H9 (cell line): ENCODE data around the gene CCDC169. TPM values are rescaled to one million over a fixed set of nuclear protein-coding genes. Genes with fewer than 3 reads are reported as not detected.

ENCODE experiments used
- DNase-seq: peaks from one replicate; pipeline ENCODE4 v3.0.0-alpha.2; 2017
- H2AFZ ChIP-seq: one replicate; pipeline ENCODE4 v1.6.1; 2013; ENCODE audit warnings: mild to moderate bottlenecking, low read length, control low read depth, moderate library complexity
- H2AK5ac ChIP-seq: 2 replicates; pipeline ENCODE4 v1.6.1; 2013; ENCODE audit warnings: low read length, control low read depth, mixed read lengths; ENCODE audit not compliant: insufficient read length
- H2BK120ac ChIP-seq: one replicate; pipeline ENCODE4 v1.6.1; 2013; ENCODE audit warnings: low read depth, mild to moderate bottlenecking, low read length, control low read depth, inconsistent platforms; ENCODE audit not compliant: poor library complexity, severe bottlenecking
- H2BK12ac ChIP-seq: 2 replicates; pipeline ENCODE4 v1.6.1; 2013; ENCODE audit warnings: low read length, control low read depth, mixed read lengths, low read depth; ENCODE audit not compliant: insufficient read length
- H2BK15ac ChIP-seq: 2 replicates; pipeline ENCODE4 v1.6.1; 2013; ENCODE audit warnings: low read depth, low read length, control low read depth
- H2BK20ac ChIP-seq: one replicate; pipeline ENCODE4 v1.6.1; 2013; ENCODE audit warnings: low read depth, mild to moderate bottlenecking, low read length, control low read depth, inconsistent platforms; ENCODE audit not compliant: poor library complexity, severe bottlenecking
- H2BK5ac ChIP-seq: 2 replicates; pipeline ENCODE4 v1.6.1; 2013; ENCODE audit warnings: low read length, control low read depth, mixed read lengths; ENCODE audit not compliant: insufficient read length
- H3K14ac ChIP-seq: 2 replicates; pipeline ENCODE4 v1.6.1; 2013; ENCODE audit warnings: low read length, control low read depth; ENCODE audit not compliant: insufficient read depth
- H3K18ac ChIP-seq: 2 replicates; pipeline ENCODE4 v1.6.1; 2013; ENCODE audit warnings: low read depth, mild to moderate bottlenecking, mixed read lengths, low read length, control low read depth; ENCODE audit not compliant: insufficient read length
- H3K23ac ChIP-seq: 2 replicates; pipeline ENCODE4 v1.6.1; 2013; ENCODE audit warnings: low read length, control low read depth, mixed read lengths, low read depth; ENCODE audit not compliant: insufficient read length
- H3K23me2 ChIP-seq: 2 replicates; pipeline ENCODE4 v1.6.1; 2013; ENCODE audit warnings: low read depth, mild to moderate bottlenecking, mixed read lengths, low read length, control low read depth; ENCODE audit not compliant: insufficient read length, poor library complexity, severe bottlenecking
- H3K27ac ChIP-seq: 2 replicates; pipeline ENCODE4 v1.5.1; 2013; ENCODE audit warnings: low read length, control low read depth, mixed read lengths, low read depth; ENCODE audit not compliant: insufficient read length
- H3K27me3 ChIP-seq: 2 replicates; pipeline ENCODE4 v1.6.1; 2013; ENCODE audit warnings: low read length, control low read depth, inconsistent platforms; ENCODE audit not compliant: insufficient read depth
- H3K4ac ChIP-seq: 2 replicates; pipeline ENCODE4 v1.6.1; 2013; ENCODE audit warnings: low read depth, mild to moderate bottlenecking, control low read depth, inconsistent platforms, low read length, moderate library complexity
- H3K4me1 ChIP-seq: 2 replicates; pipeline ENCODE4 v1.6.1; 2013; ENCODE audit warnings: low read length, control low read depth, inconsistent platforms; ENCODE audit not compliant: insufficient read depth
- H3K4me2 ChIP-seq: 2 replicates; pipeline ENCODE4 v1.6.1; 2013; ENCODE audit warnings: low read length, control low read depth, mixed read lengths; ENCODE audit not compliant: insufficient read length, insufficient read depth
- H3K56ac ChIP-seq: 2 replicates; pipeline ENCODE4 v1.6.1; 2013; ENCODE audit warnings: low read depth, mild to moderate bottlenecking, mixed read lengths, low read length, control low read depth; ENCODE audit not compliant: insufficient read length
- H3K79me1 ChIP-seq: 2 replicates; pipeline ENCODE4 v1.6.1; 2013; ENCODE audit warnings: low read depth, mild to moderate bottlenecking, moderate library complexity, low read length, control low read depth, inconsistent platforms; ENCODE audit not compliant: insufficient read depth, poor library complexity, severe bottlenecking
- H3K79me2 ChIP-seq: 2 replicates; pipeline ENCODE4 v1.6.1; 2013; ENCODE audit warnings: low read length, control low read depth, inconsistent platforms; ENCODE audit not compliant: insufficient read depth
- H3K9ac ChIP-seq: 2 replicates; pipeline ENCODE4 v1.6.1; 2013; ENCODE audit warnings: low read length, control low read depth, mixed read lengths; ENCODE audit not compliant: insufficient read length; ENCODE audit errors: extremely low read depth
- H3K9me3 ChIP-seq: one replicate; pipeline ENCODE4 v1.6.1; 2013; ENCODE audit warnings: low read depth, low read length, inconsistent platforms; ENCODE audit not compliant: control insufficient read depth
- H3T11ph ChIP-seq: one replicate; pipeline ENCODE4 v1.6.1; 2013; ENCODE audit warnings: mild to moderate bottlenecking, low read length, control low read depth, inconsistent platforms
- H4K20me1 ChIP-seq: one replicate; pipeline ENCODE4 v1.6.1; 2013; ENCODE audit not compliant: control insufficient read depth, insufficient read length, insufficient read depth
- H4K5ac ChIP-seq: 2 replicates; pipeline ENCODE4 v1.6.1; 2013; ENCODE audit warnings: low read depth, mild to moderate bottlenecking, mixed read lengths, low read length, control low read depth; ENCODE audit not compliant: insufficient read length
- H4K8ac ChIP-seq: replicated peaks from 2 replicates; pipeline ENCODE4 v1.6.1; 2013; ENCODE audit warnings: low read length, control low read depth, mixed read lengths, low read depth; ENCODE audit not compliant: insufficient read length
- H4K91ac ChIP-seq: 2 replicates; pipeline ENCODE4 v1.6.1; 2013; ENCODE audit warnings: low read depth, mild to moderate bottlenecking, moderate library complexity, mixed read lengths, low read length, control low read depth; ENCODE audit not compliant: insufficient read length
- H3K27ac Mint-ChIP-seq, 3 experiments: 2 replicates in 2 of 3; 3 replicates in 1 of 3; pipeline ENCODE4 v1.8.0; 2020 to 2021; ENCODE audit warnings: mixed read lengths in 3 of 3, mild to moderate bottlenecking in 1 of 3, moderate library complexity in 1 of 3
- H3K27me3 Mint-ChIP-seq: 2 replicates; pipeline ENCODE4 v1.8.0; 2021; ENCODE audit warnings: low read depth, mild to moderate bottlenecking, moderate library complexity, mixed read lengths
- H3K36me3 Mint-ChIP-seq, 3 experiments: 2 replicates in 2 of 3; 3 replicates in 1 of 3; pipeline ENCODE4 v1.8.0; 2020 to 2021; ENCODE audit warnings: low read depth in 3 of 3, mixed read lengths in 3 of 3; ENCODE audit not compliant: insufficient read depth in 1 of 3
- H3K4me1 Mint-ChIP-seq, 2 experiments: 2 replicates each; pipeline ENCODE4 v1.8.0; 2020; ENCODE audit warnings: mixed read lengths in 2 of 2
- H3K4me3 Mint-ChIP-seq, 2 experiments: 2 replicates in 1 of 2; 3 replicates in 1 of 2; pipeline ENCODE4 v1.8.0; 2020 to 2021; ENCODE audit warnings: mild to moderate bottlenecking in 2 of 2, mixed read lengths in 2 of 2, moderate library complexity in 1 of 2
- H3K9me3 Mint-ChIP-seq, 2 experiments: 2 replicates in 1 of 2; 3 replicates in 1 of 2; pipeline ENCODE4 v1.8.0; 2020; ENCODE audit warnings: mild to moderate bottlenecking in 2 of 2, mixed read lengths in 2 of 2, moderate library complexity in 1 of 2
- WGBS: extraction: QIAGEN DNeasy Blood & Tissue Kit; methylation state at CpG from one replicate; pipeline ENCODE4 v1.1.7; 2013; ENCODE audit warnings: missing lambda C conversion rate, low lambda C conversion rate, mixed read lengths; ENCODE audit not compliant: insufficient read length; ENCODE audit errors: extremely low coverage; 5-methylcytosine and 5-hydroxymethylcytosine counted together
- total RNA-seq: library from RNA; stranded (reverse); gene quantifications from 2 replicates; pipeline ENCODE4 v1.2.1, GENCODE V29; 2021
- TF ChIP-seq, protein P1 (sequence below): fragments of 200-600 bp; sonication (generic); conservative IDR thresholded peaks from 3 replicates; pipeline ENCODE4 v1.8.0; 2021; ENCODE audit warnings: antibody characterized with exemption, mild to moderate bottlenecking

The CCDC169 gene
- total RNA-seq, 1 experiment from 2014 or later = 19.1 TPM

DNA sequence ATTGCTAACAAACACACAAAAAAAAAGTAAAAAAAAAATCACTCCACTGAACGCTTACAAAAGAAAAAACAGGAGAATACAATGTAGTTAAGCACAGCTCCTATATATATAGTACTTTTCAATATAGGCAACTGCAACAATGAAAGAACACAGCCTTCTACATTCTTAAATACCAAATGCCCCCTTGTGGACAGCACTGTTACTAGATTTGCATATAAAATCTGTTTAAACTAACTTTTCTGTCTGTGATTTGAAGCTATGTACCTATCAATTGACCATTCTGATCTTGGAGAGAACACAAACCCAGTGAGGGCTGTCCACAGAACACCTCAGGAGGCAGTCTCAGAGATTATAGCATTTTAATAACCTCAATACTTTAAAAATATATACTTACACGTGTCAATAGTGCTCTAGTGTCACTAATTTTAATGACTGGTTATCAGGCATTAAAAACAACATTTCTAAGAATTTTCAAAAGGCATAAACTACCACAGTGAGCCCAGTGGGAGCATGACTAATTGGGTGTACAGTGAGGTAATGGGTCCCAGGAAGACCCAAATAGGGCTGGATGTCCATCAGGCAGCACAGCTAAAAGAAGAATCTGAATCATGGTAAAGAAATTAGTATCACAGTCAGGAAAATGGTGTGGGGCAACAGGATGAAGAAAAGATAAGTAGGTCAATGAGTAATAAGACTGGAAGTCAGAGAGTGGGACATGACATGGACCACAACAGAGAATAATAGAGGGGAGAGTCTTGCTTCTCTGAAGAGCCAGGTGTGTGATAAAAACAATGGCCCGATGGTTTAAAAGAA is 22.2 kb downstream of the CCDC169 start:
- Histone ChIP-seq H3K18ac (no peak overlapping the region), H3K14ac (no peak overlapping the region), H2BK5ac (no peak overlapping the region), H3K4ac (no peak overlapping the region), H3K23me2 (no peaks in the 10 kb centered on the region), H3K27me3 (no peaks in the 10 kb centered on the region), H2BK15ac (no peak overlapping the region), H3K4me1 (no peaks in the 10 kb centered on the region), H3K9me3 (no peaks in the 10 kb centered on the region), H4K8ac (no peak overlapping the region), H3K27ac (no peak overlapping the region), H3K79me1 (no peaks in the 10 kb centered on the region), H2AK5ac (no peak overlapping the region), H3K9ac (no peak overlapping the region), H2AFZ (no peak overlapping the region), H2BK12ac (no peak overlapping the region), H4K91ac (no peak overlapping the region), H4K20me1 (no peaks in the 10 kb centered on the region), H4K5ac (no peak overlapping the region), H3T11ph (no peak overlapping the region), H3K56ac (no peak overlapping the region), H3K23ac (no peak overlapping the region), H3K4me2 (no peak overlapping the region), H2BK120ac (no peak overlapping the region), H3K79me2 (no peaks in the 10 kb centered on the region), H2BK20ac (no peak overlapping the region)
- no peaks in the 10 kb centered on the region; a peak in 2 of 5 replicates for H3K9me3 Mint-ChIP-seq
- no peak overlapping the region for H3K4me3 Mint-ChIP-seq
- no peak overlapping the region for H3K27ac Mint-ChIP-seq
- TF ChIP-seq, protein P1, sequence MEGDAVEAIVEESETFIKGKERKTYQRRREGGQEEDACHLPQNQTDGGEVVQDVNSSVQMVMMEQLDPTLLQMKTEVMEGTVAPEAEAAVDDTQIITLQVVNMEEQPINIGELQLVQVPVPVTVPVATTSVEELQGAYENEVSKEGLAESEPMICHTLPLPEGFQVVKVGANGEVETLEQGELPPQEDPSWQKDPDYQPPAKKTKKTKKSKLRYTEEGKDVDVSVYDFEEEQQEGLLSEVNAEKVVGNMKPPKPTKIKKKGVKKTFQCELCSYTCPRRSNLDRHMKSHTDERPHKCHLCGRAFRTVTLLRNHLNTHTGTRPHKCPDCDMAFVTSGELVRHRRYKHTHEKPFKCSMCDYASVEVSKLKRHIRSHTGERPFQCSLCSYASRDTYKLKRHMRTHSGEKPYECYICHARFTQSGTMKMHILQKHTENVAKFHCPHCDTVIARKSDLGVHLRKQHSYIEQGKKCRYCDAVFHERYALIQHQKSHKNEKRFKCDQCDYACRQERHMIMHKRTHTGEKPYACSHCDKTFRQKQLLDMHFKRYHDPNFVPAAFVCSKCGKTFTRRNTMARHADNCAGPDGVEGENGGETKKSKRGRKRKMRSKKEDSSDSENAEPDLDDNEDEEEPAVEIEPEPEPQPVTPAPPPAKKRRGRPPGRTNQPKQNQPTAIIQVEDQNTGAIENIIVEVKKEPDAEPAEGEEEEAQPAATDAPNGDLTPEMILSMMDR = peak; percentile 74
- H3K27me3 Mint-ChIP-seq = no peaks in the 10 kb centered on the region
- no peak for DNase-seq
- no CpG with 5 or more reads among the region's 3 CpGs for WGBS
- H3K4me1 Mint-ChIP-seq = peaks cover 0 to 4% of the 10 kb centered on the region in 2 experiments; a peak in 2 of 4 replicates
- H3K36me3 Mint-ChIP-seq = 0 out of 7 replicates have a peak, but pooled peaks cover 0 to 2% (median 0%) of the 10 kb centered on the region in 3 experiments
